H4 (cell line): ENCODE measurements around the gene HRK. TPM values are rescaled to one million over a fixed set of nuclear protein-coding genes. Genes with fewer than 3 reads are reported as not detected.

Source experiments
- DNase-seq: peaks from one replicate; pipeline ENCODE4 v3.0.0-alpha.2; 2015; ENCODE audit warnings: low spot score
- total RNA-seq: library from RNA; depleted of rRNA; stranded (reverse); fragments of >200 nt; shearing (Covaris generic); gene quantifications from 2 replicates; pipeline ENCODE4 v1.2.3, GENCODE V29; 2014; rRNA removed

HRK gene
- total RNA-seq, result 0.12 TPM in 1 of 2 replicates, not detected in the other

GRCh38 chr12:116881325-116881876 lies at the start of gene HRK:
HRK (minus strand) TSS chr12:116881441; CDS start chr12:116881307, 134 bp downstream.
- no peak for DNase-seq

GRCh38 chr12:116929885-116930284 lies 48.6 kb upstream of the HRK start:
- no peak for DNase-seq

GRCh38 chr12:116928504-116928903 lies 47.3 kb upstream of the HRK start:
- no peak for DNase-seq

- no peak for DNase-seq
These were observed 46.2 kb upstream of the HRK start for GRCh38 chr12:116927244-116927940.

GRCh38 chr12:116926283-116927243 lies 45.3 kb upstream of the HRK start:
- no peak for DNase-seq

- peak; percentile 81 for DNase-seq
These were observed 43.6 kb upstream of the HRK start for GRCh38 chr12:116924558-116925453.

- no peak for DNase-seq
These were observed 41.1 kb upstream of the HRK start for GRCh38 chr12:116922194-116922897.

- no peak for DNase-seq
These were observed 39.7 kb upstream of the HRK start for GRCh38 chr12:116920939-116921338.

- DNase-seq, result no peak
These were observed 38.7 kb upstream of the HRK start for GRCh38 chr12:116919706-116920485.

- no peak for DNase-seq
These were observed 38.0 kb upstream of the HRK start for GRCh38 chr12:116919247-116919661.

- no peak for DNase-seq
These were observed 37.2 kb upstream of the HRK start for GRCh38 chr12:116918464-116918863.

- peak; percentile 96 for DNase-seq
These were observed 35.5 kb upstream of the HRK start for GRCh38 chr12:116916714-116917114.

GRCh38 chr12:116916122-116916521 lies 34.9 kb upstream of the HRK start:
- DNase-seq, result no peak

- no peak for DNase-seq
These were observed 34.1 kb upstream of the HRK start for GRCh38 chr12:116915326-116915725.

- peak; percentile 55 for DNase-seq
These were observed 29.6 kb upstream of the HRK start, which contains the start of gene FBXW8 for GRCh38 chr12:116910645-116911451. FBXW8 (plus strand) TSS chr12:116910950; CDS start chr12:116911038, 88 bp downstream.

- DNase-seq, result no peak
These were observed 29.0 kb upstream of the HRK start for GRCh38 chr12:116910280-116910644.

GRCh38 chr12:116906285-116906684 lies 25.0 kb upstream of the HRK start:
- DNase-seq, result no peak

- no peak for DNase-seq
These were observed 22.6 kb upstream of the HRK start for GRCh38 chr12:116903818-116904217.

- DNase-seq, result no peak
These were observed 20.4 kb upstream of the HRK start for GRCh38 chr12:116901612-116902011.
